IPS DF 4.7 (cell line): ENCODE results near the gene BCL11A.

Experiments used
- DNase-seq: peaks from one replicate; pipeline ENCODE4 v3.0.0-alpha.2; 2013; ENCODE audit warnings: low spot score; ENCODE audit errors: extremely low read depth

BCL11A gene

GRCh38 chr2:60553495-60554073, at the start of gene BCL11A:
Gene BCL11A, minus strand, starts transcription at chr2:60553654. Its CDS starts 384 bp downstream, at chr2:60553270.
- peak; percentile 76 for DNase-seq

GRCh38 chr2:60602828-60603532, 49.5 kb upstream of the BCL11A start:
- no peak for DNase-seq

GRCh38 chr2:60602388-60602787, 48.9 kb upstream of the BCL11A start:
- no peak for DNase-seq

- no peak for DNase-seq
Measured at GRCh38 chr2:60598271-60598670, 44.8 kb upstream of the BCL11A start.

- DNase-seq: no peak
Measured at GRCh38 chr2:60597346-60597745, 43.9 kb upstream of the BCL11A start.

- no peak for DNase-seq
Measured at GRCh38 chr2:60596411-60596810, 43.0 kb upstream of the BCL11A start.

- no peak for DNase-seq
Measured at GRCh38 chr2:60595953-60596352, 42.5 kb upstream of the BCL11A start.

- DNase-seq: no peak
Measured at GRCh38 chr2:60589104-60589503, 35.6 kb upstream of the BCL11A start.

GRCh38 chr2:60586081-60586480, 32.6 kb upstream of the BCL11A start:
- no peak for DNase-seq

GRCh38 chr2:60585276-60585675, 31.8 kb upstream of the BCL11A start:
- DNase-seq: no peak

- no peak for DNase-seq
Measured at GRCh38 chr2:60583604-60584003, 30.1 kb upstream of the BCL11A start.

GRCh38 chr2:60581433-60582282, 28.2 kb upstream of the BCL11A start:
- DNase-seq: no peak

- no peak for DNase-seq
Measured at GRCh38 chr2:60577682-60578283, 24.3 kb upstream of the BCL11A start.

- no peak for DNase-seq
Measured at GRCh38 chr2:60573251-60573650, 19.8 kb upstream of the BCL11A start.

- DNase-seq: no peak
Measured at GRCh38 chr2:60570251-60570650, 16.8 kb upstream of the BCL11A start.

GRCh38 chr2:60569680-60570111, 16.2 kb upstream of the BCL11A start:
- no peak for DNase-seq

GRCh38 chr2:60567919-60568768, 14.7 kb upstream of the BCL11A start:
- no peak for DNase-seq

- no peak for DNase-seq
Measured at GRCh38 chr2:60567096-60567495, 13.6 kb upstream of the BCL11A start.

- DNase-seq: no peak
Measured at GRCh38 chr2:60565472-60565871, 12.0 kb upstream of the BCL11A start.

- no peak for DNase-seq
Measured at GRCh38 chr2:60560734-60561644, 7.5 kb upstream of the BCL11A start.
